ENCODE measurements around the gene TMEM171.

Gene TMEM171

DNA sequence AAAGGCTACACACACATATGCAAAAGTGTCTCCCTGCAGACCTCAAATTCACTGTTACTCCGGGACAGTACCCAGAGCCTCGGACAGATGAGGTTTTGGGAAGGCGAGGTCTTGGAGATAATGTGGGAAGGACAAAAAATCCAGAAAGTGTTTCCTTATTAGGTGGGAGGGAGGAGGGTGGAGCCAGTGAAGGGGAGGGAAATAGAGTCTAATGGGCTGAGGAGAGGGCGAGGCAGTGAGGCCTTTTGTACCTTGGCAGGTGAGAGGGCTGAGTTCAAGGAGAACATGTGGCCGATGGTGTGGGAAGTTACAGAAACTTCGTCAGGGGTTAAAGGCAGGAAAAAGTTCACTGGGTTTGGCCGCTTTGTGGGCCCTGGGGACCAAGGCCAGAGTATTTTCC, 30.5 kb downstream of the TMEM171 start:
- Histone ChIP-seq H3K27ac (ENCODE audit: low read depth, low read length) (no peak overlapping the region), H3K9me3 (ENCODE audit: control insufficient read depth in 5 of 5, low read length in 5 of 5) (no peaks in the 10 kb centered on the region), H3K4me1 (ENCODE audit: control insufficient read depth in 5 of 5, insufficient read depth in 5 of 5, low read length in 5 of 5) (no peaks in the 10 kb centered on the region), H3K27me3 (ENCODE audit: control insufficient read depth in 5 of 5, insufficient read depth in 4 of 5, low read length in 5 of 5) (peaks cover 0 to 5% (median 3%) of the 10 kb centered on the region in 5 donors), H3K4me3 (ENCODE audit: low read depth in 1 of 5, low read length in 5 of 5) (no peak overlapping the region), H3K36me3 (ENCODE audit: control insufficient read depth in 5 of 5, insufficient read depth in 5 of 5, low read length in 5 of 5) (no peaks in the 10 kb centered on the region), H3K9ac (ENCODE audit: low read length in 5 of 5) (no peak overlapping the region)

DNA sequence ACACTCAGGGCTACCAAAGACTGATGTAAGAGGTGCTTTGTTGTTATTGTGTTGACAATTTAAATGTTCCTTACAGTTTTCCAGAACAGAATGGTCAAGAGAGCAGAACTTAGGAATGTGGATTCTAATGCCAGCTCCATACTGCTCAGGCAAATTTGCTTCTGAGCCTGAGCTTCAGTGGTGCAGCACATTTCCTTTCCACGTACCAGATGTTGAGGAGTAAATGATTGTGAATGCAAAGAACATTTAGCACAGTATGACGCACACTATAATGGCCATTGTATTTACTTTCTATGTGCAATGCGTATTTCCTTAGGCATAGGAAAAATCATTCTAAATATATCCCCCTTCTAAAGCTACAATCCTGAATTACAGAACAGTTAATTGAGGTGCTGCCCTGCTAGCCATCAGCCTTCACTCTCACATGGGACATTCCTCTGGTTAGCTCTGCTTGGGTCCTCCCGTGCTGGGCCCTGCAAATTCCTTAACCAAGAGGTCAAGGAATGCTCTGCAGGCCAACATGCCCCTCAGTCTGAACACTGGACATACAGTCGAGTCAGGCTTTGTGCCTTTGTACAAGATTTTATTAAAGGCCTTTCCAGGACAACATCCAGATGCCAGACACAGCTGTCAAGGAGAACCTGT, 31.5 kb downstream of the TMEM171 start:
- H3K9me3 ChIP-seq (ENCODE audit: control insufficient read depth in 5 of 5, low read length in 5 of 5): no peaks in the 10 kb centered on the region
- no peaks in the 10 kb centered on the region for H3K36me3 ChIP-seq (ENCODE audit: control insufficient read depth in 5 of 5, insufficient read depth in 5 of 5, low read length in 5 of 5)
- no peak overlapping the region for H3K4me3 ChIP-seq (ENCODE audit: low read depth in 1 of 5, low read length in 5 of 5)
- no peaks in the 10 kb centered on the region for H3K4me1 ChIP-seq (ENCODE audit: control insufficient read depth in 5 of 5, insufficient read depth in 5 of 5, low read length in 5 of 5)
- H3K9ac ChIP-seq (ENCODE audit: low read length in 5 of 5): no peak overlapping the region
- no peak overlapping the region for H3K27ac ChIP-seq (ENCODE audit: low read depth, low read length)
- peaks cover 0 to 3% (median 0%) of the 10 kb centered on the region in 5 donors for H3K27me3 ChIP-seq (ENCODE audit: control insufficient read depth in 5 of 5, insufficient read depth in 4 of 5, low read length in 5 of 5)

DNA sequence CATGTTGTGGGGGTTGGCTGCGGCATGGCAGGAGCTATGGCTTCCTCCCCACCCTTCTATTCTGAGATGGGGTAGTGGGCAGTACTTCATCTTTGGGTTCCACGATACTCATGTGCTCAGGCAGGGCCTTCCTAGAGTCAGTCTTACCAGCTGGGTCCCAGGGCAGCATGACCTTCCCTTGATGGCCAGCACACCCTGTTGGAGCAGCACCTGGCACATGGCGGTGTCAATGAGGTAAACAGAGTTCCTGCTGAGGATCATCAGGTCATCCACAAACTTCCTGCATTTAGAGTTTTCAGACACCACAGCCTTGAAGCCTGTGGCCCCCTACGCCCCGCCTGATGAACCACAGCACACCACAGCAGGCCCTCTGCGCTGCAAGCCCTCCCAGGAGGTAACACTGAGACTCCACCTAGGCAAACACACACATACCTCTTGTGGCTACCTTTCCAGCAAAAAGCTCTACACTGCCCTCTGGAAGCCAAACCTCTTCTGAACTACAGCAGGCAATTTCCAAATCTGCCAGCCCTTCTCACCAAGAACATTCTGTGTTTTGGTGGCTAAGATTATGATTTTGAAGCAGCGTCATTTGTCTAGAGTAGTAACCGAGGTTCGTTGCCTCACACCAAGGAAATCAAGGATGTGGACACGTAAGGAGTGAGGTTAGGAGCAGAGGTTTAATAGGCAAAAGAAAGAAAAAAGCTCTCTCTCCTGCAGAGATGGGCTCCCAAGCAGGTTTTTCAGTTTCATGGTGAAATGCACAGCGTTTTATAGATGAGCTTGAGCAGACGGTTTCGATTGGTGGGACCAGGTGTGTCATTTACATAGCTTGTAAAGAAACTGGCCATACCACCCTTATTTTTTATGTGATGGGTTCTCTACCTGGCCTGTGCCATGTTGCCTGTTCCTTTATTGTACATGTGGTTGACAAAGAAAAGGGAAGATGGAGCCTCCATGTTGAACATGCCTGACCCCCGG, 32.3 kb downstream of the TMEM171 start:
- Histone ChIP-seq H3K27ac (ENCODE audit: low read depth, low read length) (no peak overlapping the region), H3K4me3 (ENCODE audit: low read depth in 1 of 5, low read length in 5 of 5) (no peak overlapping the region), H3K4me1 (ENCODE audit: control insufficient read depth in 5 of 5, insufficient read depth in 5 of 5, low read length in 5 of 5) (no peaks in the 10 kb centered on the region), H3K9me3 (ENCODE audit: control insufficient read depth in 5 of 5, low read length in 5 of 5) (no peaks in the 10 kb centered on the region), H3K27me3 (ENCODE audit: control insufficient read depth in 5 of 5, insufficient read depth in 4 of 5, low read length in 5 of 5) (peaks cover 0 to 3% (median 0%) of the 10 kb centered on the region in 5 donors), H3K9ac (ENCODE audit: low read length in 5 of 5) (no peak overlapping the region), H3K36me3 (ENCODE audit: control insufficient read depth in 5 of 5, insufficient read depth in 5 of 5, low read length in 5 of 5) (no peaks in the 10 kb centered on the region)

GRCh38 chr5:73153513-73153912, 33.1 kb downstream of the TMEM171 start:
- H3K4me1 ChIP-seq (ENCODE audit: control insufficient read depth in 5 of 5, insufficient read depth in 5 of 5, low read length in 5 of 5): no peaks in the 10 kb centered on the region
- H3K27ac ChIP-seq (ENCODE audit: low read depth, low read length): no peak overlapping the region
- H3K4me3 ChIP-seq (ENCODE audit: low read depth in 1 of 5, low read length in 5 of 5): no peak overlapping the region
- no peak overlapping the region for H3K9ac ChIP-seq (ENCODE audit: low read length in 5 of 5)
- peaks cover 0 to 3% (median 0%) of the 10 kb centered on the region in 5 donors for H3K27me3 ChIP-seq (ENCODE audit: control insufficient read depth in 5 of 5, insufficient read depth in 4 of 5, low read length in 5 of 5)
- H3K36me3 ChIP-seq (ENCODE audit: control insufficient read depth in 5 of 5, insufficient read depth in 5 of 5, low read length in 5 of 5): no peaks in the 10 kb centered on the region
- H3K9me3 ChIP-seq (ENCODE audit: control insufficient read depth in 5 of 5, low read length in 5 of 5): no peaks in the 10 kb centered on the region

- Histone ChIP-seq H3K27me3 (ENCODE audit: control insufficient read depth in 5 of 5, insufficient read depth in 4 of 5, low read length in 5 of 5) (peaks cover 0 to 3% (median 0%) of the 10 kb centered on the region in 5 donors), H3K4me3 (ENCODE audit: low read depth in 1 of 5, low read length in 5 of 5) (no peak overlapping the region), H3K36me3 (ENCODE audit: control insufficient read depth in 5 of 5, insufficient read depth in 5 of 5, low read length in 5 of 5) (no peaks in the 10 kb centered on the region), H3K9me3 (ENCODE audit: control insufficient read depth in 5 of 5, low read length in 5 of 5) (no peaks in the 10 kb centered on the region), H3K27ac (ENCODE audit: low read depth, low read length) (no peak overlapping the region), H3K9ac (ENCODE audit: low read length in 5 of 5) (no peak overlapping the region), H3K4me1 (ENCODE audit: control insufficient read depth in 5 of 5, insufficient read depth in 5 of 5, low read length in 5 of 5) (no peaks in the 10 kb centered on the region)
Measured at GRCh38 chr5:73154208-73155006, 34.0 kb downstream of the TMEM171 start.

GRCh38 chr5:73155271-73156222, 35.2 kb downstream of the TMEM171 start:
- Histone ChIP-seq H3K4me1 (ENCODE audit: control insufficient read depth in 5 of 5, insufficient read depth in 5 of 5, low read length in 5 of 5) (no peaks in the 10 kb centered on the region), H3K9ac (ENCODE audit: low read length in 5 of 5) (no peak overlapping the region), H3K27me3 (ENCODE audit: control insufficient read depth in 5 of 5, insufficient read depth in 4 of 5, low read length in 5 of 5) (peaks cover 0 to 3% (median 0%) of the 10 kb centered on the region in 5 donors), H3K4me3 (ENCODE audit: low read depth in 1 of 5, low read length in 5 of 5) (no peak overlapping the region), H3K27ac (ENCODE audit: low read depth, low read length) (no peak overlapping the region), H3K36me3 (ENCODE audit: control insufficient read depth in 5 of 5, insufficient read depth in 5 of 5, low read length in 5 of 5) (no peaks in the 10 kb centered on the region), H3K9me3 (ENCODE audit: control insufficient read depth in 5 of 5, low read length in 5 of 5) (no peaks in the 10 kb centered on the region)

- H3K9ac ChIP-seq (ENCODE audit: low read length in 5 of 5): no peak overlapping the region
- no peaks in the 10 kb centered on the region for H3K4me1 ChIP-seq (ENCODE audit: control insufficient read depth in 5 of 5, insufficient read depth in 5 of 5, low read length in 5 of 5)
- H3K27me3 ChIP-seq (ENCODE audit: control insufficient read depth in 5 of 5, insufficient read depth in 4 of 5, low read length in 5 of 5): peaks cover 0 to 5% (median 3%) of the 10 kb centered on the region in 5 donors
- H3K36me3 ChIP-seq (ENCODE audit: control insufficient read depth in 5 of 5, insufficient read depth in 5 of 5, low read length in 5 of 5): no peaks in the 10 kb centered on the region
- no peak overlapping the region for H3K27ac ChIP-seq (ENCODE audit: low read depth, low read length)
- no peaks in the 10 kb centered on the region for H3K9me3 ChIP-seq (ENCODE audit: control insufficient read depth in 5 of 5, low read length in 5 of 5)
- no peak overlapping the region for H3K4me3 ChIP-seq (ENCODE audit: low read depth in 1 of 5, low read length in 5 of 5)
Measured at GRCh38 chr5:73157414-73158303, 37.3 kb downstream of the TMEM171 start.

- Histone ChIP-seq H3K4me3 (ENCODE audit: low read depth in 1 of 5, low read length in 5 of 5) (no peak overlapping the region), H3K9ac (ENCODE audit: low read length in 5 of 5) (no peak overlapping the region), H3K4me1 (ENCODE audit: control insufficient read depth in 5 of 5, insufficient read depth in 5 of 5, low read length in 5 of 5) (no peaks in the 10 kb centered on the region), H3K27me3 (ENCODE audit: control insufficient read depth in 5 of 5, insufficient read depth in 4 of 5, low read length in 5 of 5) (peaks cover 0 to 5% (median 3%) of the 10 kb centered on the region in 5 donors), H3K9me3 (ENCODE audit: control insufficient read depth in 5 of 5, low read length in 5 of 5) (no peaks in the 10 kb centered on the region), H3K27ac (ENCODE audit: low read depth, low read length) (no peak overlapping the region), H3K36me3 (ENCODE audit: control insufficient read depth in 5 of 5, insufficient read depth in 5 of 5, low read length in 5 of 5) (no peaks in the 10 kb centered on the region)
Measured at GRCh38 chr5:73158313-73158712, 37.9 kb downstream of the TMEM171 start.
